ENCODE data around the gene LCN10.

- TF ChIP-seq CTCF (IDR thresholded peaks at IDR 0.05; ENCODE audit: low read length), result no peak
- TF ChIP-seq EZH2 (IDR thresholded peaks at IDR 0.05; ENCODE audit: borderline replicate concordance, low read length), result no peak
These were observed 25.3 kb downstream of the LCN10 start for GRCh38 chr9:136717399-136717798.
